Stimulated activated CD8-positive, alpha-beta memory T cell treated with anti-CD3 and anti-CD28 coated beads, Interleukin-4, amount 100 ng/mL, for 4 hours (primary cell): ENCODE results near the gene TSHZ2.
"Not testable (repeated sequence)": the region's sequence is repeated elsewhere in the genome, so short reads cannot be mapped to it uniquely, and the experiment has no call there.

Source experiments
- DNase-seq, 2 donors: peaks; one replicate each; pipeline ENCODE4 v3.0.0-alpha.2; 2020; ENCODE audit warnings: low read depth in 2 of 2, low spot score in 1 of 2

TSHZ2 gene

GRCh38 chr20:53080969-53081871, 109.1 kb downstream of the TSHZ2 start:
- DNase-seq: no peak

DNA sequence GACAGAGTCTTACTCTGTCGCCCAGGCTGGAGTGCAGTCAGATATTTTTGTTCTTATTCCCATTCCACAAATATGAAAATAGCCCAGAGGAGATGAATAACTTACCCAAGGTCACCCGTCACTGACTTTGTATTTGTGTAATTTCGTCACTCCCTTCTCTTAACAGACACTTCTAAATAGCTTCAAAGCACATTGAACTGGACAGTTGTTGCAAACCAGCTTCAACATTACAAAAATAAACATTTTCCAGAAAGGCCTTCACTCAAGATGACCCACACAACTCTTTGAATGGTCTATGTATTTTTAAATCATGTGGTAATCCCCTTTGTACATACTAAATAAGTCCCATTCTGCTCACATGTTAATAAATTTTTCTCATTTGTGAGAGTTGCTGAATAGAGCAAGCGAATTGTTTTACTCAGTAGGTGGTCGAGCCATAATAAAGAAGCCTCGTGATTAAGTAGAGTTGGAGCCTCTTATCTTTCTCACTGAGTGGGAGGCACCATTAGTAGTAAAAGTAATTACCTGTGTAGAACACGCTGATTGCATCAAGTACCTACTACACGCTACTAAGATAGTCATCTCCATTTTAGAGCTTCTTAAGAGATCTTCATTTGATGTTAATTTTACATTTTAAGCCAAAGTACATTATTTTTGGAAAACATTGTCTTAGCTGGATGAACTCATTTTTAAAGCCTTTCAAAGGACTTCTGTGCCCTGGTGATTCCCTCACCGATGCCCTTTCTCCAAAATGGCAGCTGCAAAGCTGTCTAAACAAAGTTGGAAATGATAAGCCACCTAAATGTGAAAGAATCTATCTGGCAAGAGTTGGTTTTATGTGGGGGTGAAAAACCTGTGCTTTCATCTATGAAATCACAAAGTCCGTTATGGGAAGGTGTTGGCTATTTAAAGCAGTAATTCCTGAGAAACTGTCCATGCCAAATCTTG, 110.0 kb downstream of the TSHZ2 start:
- no peak for DNase-seq

DNA sequence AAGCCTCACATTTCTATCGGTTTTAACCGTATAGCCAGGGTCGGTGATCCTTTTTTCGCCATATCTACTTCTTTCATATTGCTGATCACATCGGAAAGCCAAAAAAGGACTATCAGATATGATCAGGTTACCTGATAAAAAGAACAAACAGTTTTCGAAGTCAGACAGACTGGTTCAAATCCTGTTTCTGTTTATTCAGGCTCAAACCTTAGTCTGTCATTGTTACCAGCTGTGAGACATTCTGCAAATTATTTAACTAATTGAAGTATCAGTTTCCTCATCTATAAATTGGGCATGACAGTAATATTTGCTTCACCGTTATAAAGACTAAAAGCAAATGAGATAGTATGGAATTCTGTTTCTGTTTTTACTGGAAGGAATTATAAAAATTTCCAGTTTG, 111.3 kb downstream of the TSHZ2 start:
- DNase-seq: no peak

GRCh38 chr20:53084408-53084997, 112.3 kb downstream of the TSHZ2 start:
- no peak for DNase-seq

DNA sequence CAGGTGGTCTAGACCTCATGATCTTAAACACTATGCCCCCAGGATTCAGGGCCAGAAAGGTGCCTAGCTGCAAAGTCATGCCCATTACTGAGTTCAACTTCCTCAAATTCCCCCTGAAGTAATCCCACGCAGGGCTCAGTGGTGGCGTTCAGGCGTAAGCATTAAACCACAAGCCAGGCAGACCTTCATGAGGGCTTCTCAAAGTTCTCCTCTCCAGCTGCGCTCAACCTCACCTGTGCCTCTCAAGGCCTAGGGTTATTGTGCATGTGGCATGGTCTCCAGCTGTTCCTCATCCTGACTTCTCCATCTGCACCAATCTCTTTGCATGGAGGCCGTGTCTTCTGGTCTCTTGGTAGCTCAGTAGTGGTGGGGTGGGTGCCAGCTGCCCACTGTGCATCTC, 113.6 kb downstream of the TSHZ2 start:
- no peak for DNase-seq

GRCh38 chr20:53087037-53087777, 115.0 kb downstream of the TSHZ2 start:
- no peak for DNase-seq

DNA sequence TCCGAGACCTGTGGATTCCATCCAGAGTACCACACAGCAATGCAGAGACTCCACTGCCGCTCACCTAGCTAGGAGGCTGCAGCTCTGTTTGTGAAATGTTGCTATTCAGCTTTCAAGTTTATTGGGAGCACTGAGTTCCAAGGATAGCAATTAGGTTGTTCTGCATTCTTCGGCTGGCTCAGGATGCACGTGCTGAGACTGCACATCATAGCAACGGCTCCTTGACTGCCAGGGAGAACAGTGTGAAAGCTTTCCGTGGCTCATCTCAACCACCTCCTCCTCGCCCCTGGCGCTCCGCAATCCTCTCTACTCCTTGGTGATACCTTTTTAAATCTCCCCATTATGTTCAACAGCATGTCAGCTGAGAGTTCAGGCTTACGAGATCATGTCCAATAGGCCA, 116.6 kb downstream of the TSHZ2 start:
- no peak for DNase-seq

DNA sequence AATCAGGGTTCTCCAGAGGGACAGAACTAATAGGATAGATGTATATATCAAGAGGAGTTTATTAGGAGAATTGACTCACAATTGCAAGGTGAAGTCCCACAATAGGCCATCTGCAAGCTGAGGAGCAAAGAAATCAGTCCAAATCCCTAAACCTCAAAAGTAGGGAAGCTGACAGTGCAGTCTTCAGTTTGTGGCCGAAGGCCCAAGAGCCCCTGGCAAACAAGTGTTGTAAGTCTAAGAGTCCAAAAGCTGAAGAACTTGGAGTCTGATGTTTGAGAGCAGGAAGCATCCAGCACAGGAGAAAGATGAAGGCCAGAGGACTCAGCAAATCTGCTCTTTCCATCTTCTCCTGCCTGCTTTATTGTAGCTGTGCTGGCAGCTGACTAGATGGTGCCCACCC, 117.7 kb downstream of the TSHZ2 start:
- not testable (repeated sequence) for DNase-seq

- no peak for DNase-seq
Measured at GRCh38 chr20:53091789-53092188, 119.6 kb downstream of the TSHZ2 start.

DNA sequence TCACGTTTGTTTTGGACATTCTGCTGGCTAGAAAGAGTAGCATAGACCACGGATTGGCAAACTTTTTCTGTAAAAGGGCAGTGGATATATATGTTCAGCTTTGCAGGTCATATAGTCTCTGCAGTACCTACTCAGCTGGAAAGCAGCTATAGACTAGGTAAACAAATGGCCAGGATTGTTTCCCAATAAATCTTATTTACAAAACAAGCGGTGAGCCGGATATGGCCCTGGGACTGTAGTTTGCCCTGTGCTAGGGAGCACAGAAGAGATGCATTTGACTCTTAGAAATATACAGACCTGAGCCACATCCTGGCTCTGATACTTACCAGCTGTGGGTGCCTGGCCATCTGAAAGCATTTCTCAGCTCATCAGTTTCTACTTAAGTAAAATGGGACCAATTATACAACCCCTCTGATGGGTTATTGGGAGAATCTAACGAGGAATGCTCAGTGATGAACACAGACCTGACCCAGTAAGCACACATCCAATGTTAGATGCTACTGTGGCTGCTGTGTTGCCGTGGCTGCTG, 120.7 kb downstream of the TSHZ2 start:
- DNase-seq: no peak

GRCh38 chr20:53097371-53097770, 125.2 kb downstream of the TSHZ2 start:
- DNase-seq: no peak

GRCh38 chr20:53097791-53098190, 125.6 kb downstream of the TSHZ2 start:
- DNase-seq: no peak

DNA sequence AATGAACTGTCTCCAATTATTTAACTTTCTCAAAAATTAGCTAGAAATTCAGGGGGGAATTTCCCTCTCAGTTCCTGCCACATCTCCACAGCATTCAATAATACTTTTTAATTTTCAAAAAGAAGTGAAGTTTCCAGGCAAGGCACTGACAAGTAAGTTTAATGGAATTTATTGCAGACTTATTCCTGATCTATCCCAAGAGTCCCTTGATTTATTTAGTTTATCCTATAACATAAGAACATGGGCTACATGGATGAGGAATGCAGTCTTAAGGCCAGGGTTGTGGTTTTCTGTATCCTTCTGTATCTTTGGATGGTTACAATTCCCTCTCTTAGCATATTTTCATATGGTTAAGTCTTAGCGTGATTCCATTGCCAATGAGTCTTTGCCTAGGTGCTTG, 126.5 kb downstream of the TSHZ2 start:
- DNase-seq: no peak

DNA sequence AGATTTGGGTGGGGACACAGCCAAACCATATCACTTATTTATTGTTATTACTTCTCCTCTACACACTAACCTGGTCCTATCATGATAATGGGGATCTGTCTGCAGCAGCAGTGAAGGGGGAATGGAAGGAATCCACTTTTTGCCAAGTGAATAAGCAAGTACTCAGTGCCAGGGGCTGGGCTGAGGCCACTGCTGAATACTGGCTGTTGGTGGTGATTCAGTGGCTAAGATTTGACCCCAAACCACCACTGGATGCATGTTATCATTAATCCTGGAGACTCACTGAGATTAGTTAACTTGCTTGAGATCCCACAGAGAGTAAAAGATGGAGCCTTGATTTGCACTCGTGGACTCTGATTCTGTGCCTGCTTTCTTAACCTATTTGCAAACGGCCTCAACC, 127.7 kb downstream of the TSHZ2 start:
- no peak for DNase-seq

GRCh38 chr20:53100476-53100911, 128.3 kb downstream of the TSHZ2 start:
- DNase-seq: no peak

- no peak for DNase-seq
Measured at GRCh38 chr20:53101992-53102760, 130.0 kb downstream of the TSHZ2 start.

DNA sequence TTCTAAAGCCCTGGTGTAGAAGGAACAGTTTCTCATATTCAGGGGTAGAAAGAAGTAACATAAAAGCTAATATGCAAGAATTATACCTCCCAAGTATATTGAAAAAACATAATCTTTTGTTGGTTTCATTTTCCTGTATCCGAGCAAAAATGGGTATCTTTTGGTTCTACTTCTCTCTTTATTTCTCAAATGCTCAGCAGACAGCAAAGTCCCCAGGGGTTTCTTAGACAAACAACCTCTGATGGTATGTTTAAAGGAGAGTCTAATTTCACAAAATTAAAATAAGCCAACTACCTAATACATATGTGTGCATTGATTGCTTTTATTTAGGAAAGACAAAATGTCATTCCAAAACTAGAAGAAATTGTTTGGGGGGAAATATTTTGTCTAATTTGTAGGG, 131.0 kb downstream of the TSHZ2 start:
- DNase-seq: no peak

DNA sequence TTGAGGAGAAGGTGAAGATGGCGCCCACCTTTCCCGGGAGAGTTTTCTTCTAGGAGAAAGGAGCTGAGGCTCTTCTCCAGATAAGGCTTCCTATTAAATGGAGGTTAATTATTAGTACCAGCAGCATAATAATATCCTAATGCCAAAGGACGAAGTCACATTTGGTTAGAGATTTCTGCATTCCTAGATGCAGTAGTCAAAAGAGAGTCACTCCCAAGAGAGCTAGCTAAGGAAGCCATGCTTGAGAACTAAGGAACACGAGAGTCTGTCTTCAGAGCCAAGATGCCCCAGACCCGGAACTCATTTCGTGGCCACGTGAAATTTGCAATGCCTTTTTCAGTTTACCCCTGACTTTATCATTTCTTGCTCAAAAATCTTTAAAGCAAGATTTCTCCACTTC, 132.7 kb downstream of the TSHZ2 start:
- no peak for DNase-seq

DNA sequence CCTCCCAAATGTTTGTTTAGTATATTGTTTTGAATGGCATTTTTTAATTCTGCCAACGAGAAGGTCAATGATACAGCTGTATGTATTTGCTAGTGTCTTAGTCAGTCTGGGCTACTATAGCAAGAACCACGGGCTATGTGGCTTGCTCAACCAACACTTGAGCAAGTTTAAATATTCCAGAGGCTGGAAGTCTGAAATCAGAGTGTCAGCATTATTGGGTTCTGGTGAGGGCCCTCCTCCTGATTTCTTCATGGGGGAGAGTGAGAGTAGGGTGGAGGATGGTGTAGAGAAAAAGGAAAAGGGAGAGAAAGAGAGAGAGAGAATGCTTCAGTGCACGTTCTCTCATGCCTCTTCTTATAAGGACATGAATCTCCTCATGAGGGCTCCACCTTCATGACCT, 144.6 kb downstream of the TSHZ2 start:
- DNase-seq: no peak

DNA sequence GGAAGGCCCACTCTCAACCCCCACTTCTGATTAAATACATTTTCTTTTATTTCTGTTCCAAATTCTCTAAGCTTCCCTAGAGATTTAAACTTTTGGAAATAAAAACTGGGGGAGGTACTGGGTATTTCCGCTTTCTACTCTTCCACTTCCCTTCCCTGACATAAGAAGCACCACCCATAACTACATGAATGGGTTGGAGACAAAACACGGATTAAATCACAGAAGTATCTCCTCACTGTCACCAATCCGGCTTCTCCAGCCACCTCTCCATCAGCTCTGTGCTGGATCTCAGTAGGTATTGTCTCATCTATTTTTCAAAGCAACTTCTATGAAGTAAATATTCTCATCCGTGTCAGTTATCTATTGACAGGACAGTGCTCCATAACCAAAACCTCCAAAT, 150.7 kb downstream of the TSHZ2 start:
- DNase-seq: no peak
